Caco-2 (cell line): ENCODE data around the gene TNNT2. TPM values are rescaled to one million over a fixed set of nuclear protein-coding genes. Genes with fewer than 3 reads are reported as not detected.

Experiments
- BruUV-seq: library from RNA; stranded (reverse); fragments of 400-500 nt; replicated peaks from 2 replicates; lab custom pipeline; 2021; lab: Mats Ljungman, UMichigan
- CTCF ChIA-PET: fragments of 300-600 bp; sonication (Branson Sonifier 250); formaldehyde crosslinking; loops from one replicate; lab custom pipeline; 2022; ENCODE audit warnings: antibody characterized with exemption; lab: Charles Lee
- POLR2A ChIA-PET: fragments of 300-600 bp; sonication (Branson Sonifier 250); formaldehyde crosslinking; loops from one replicate; lab custom pipeline; 2022; ENCODE audit warnings: antibody characterized with exemption; lab: Charles Lee
- DNase-seq, 2 experiments: peaks; one replicate each; pipeline versions ENCODE4 v3.0.0 to v3.0.0-alpha.2; 2020 to 2022
- H3K27me3 ChIP-seq: replicated peaks from 2 replicates; pipeline ENCODE4 v1.6.0; 2011; ENCODE audit warnings: low read length; ENCODE audit not compliant: control insufficient read depth, insufficient read depth
- H3K36me3 ChIP-seq: 2 replicates; pipeline ENCODE4 v1.5.1; 2011; ENCODE audit warnings: low read length; ENCODE audit not compliant: control insufficient read depth, insufficient read depth
- H3K4me1 ChIP-seq: fragments of 250-450 bp; sonication (Bioruptor Pico); 2 replicates; pipeline ENCODE4 v1.5.1; 2020; ENCODE audit warnings: mild to moderate bottlenecking
- H3K4me3 ChIP-seq: 2 replicates; pipeline ENCODE4 v1.5.1; 2011; ENCODE audit warnings: low read depth, mild to moderate bottlenecking, control low read depth, low read length
- H3K9me3 ChIP-seq: fragments of 250-450 bp; sonication (Bioruptor Pico); 2 replicates; pipeline ENCODE4 v1.5.1; 2020; ENCODE audit warnings: mild to moderate bottlenecking, moderate library complexity
- H3K27ac Mint-ChIP-seq: one replicate; pipeline ENCODE4 v1.8.0; 2022; ENCODE audit warnings: mixed read lengths; ENCODE audit not compliant: unreplicated experiment
- H3K27me3 Mint-ChIP-seq: one replicate; pipeline ENCODE4 v1.8.0; 2022; ENCODE audit warnings: mixed read lengths; ENCODE audit not compliant: insufficient read depth, unreplicated experiment
- H3K36me3 Mint-ChIP-seq: one replicate; pipeline ENCODE4 v1.8.0; 2022; ENCODE audit warnings: mild to moderate bottlenecking, mixed read lengths; ENCODE audit not compliant: insufficient read depth, unreplicated experiment
- H3K4me1 Mint-ChIP-seq: one replicate; pipeline ENCODE4 v1.8.0; 2022; ENCODE audit warnings: low read depth, mixed read lengths; ENCODE audit not compliant: unreplicated experiment
- H3K4me3 Mint-ChIP-seq: one replicate; pipeline ENCODE4 v1.8.0; 2022; ENCODE audit warnings: mild to moderate bottlenecking, moderate library complexity, mixed read lengths; ENCODE audit not compliant: unreplicated experiment
- H3K9me3 Mint-ChIP-seq: one replicate; pipeline ENCODE4 v1.8.0; 2022; ENCODE audit warnings: mixed read lengths; ENCODE audit not compliant: unreplicated experiment
- intact Hi-C: fragments of 100-400 bp; cut with micrococcal nuclease; formaldehyde crosslinking; loops from one replicate; pipeline ENCODE4 v1.10.0; 2022; ENCODE audit not compliant: unreplicated experiment
- total RNA-seq: library from RNA; stranded (reverse); gene quantifications from 2 replicates; pipeline ENCODE4 v1.2.3, GENCODE V29; 2022
- TF ChIP-seq, protein P1 (sequence below), 2 experiments: fragments of 200-600 bp in 1 of 2; IDR thresholded peaks; 1 replicate in 1 of 2; 2 replicates in 1 of 2; pipeline versions ENCODE4 v1.5.1 to v1.8.0; 2011 to 2022; ENCODE audit warnings: antibody characterized with exemption in 1 of 2, control low read depth in 1 of 2, inconsistent platforms in 1 of 2, low read depth in 1 of 2, low read length in 1 of 2, mild to moderate bottlenecking in 1 of 2, moderate library complexity in 1 of 2; ENCODE audit not compliant: insufficient read depth in 1 of 2, severe bottlenecking in 1 of 2, unreplicated experiment in 1 of 2

TNNT2 gene
- total RNA-seq, 1 experiment from 2014 or later: 7.3 TPM

- Histone ChIP-seq H3K9me3 (no peaks in the 10 kb centered on the region), H3K4me3 (no peak overlapping the region), H3K27me3 (no peaks in the 10 kb centered on the region), H3K4me1 (peaks cover 7% of the 10 kb centered on the region), H3K36me3 (no peaks in the 10 kb centered on the region)
- Mint-ChIP-seq H3K36me3 (no peaks in the 10 kb centered on the region), H3K27me3 (no peaks in the 10 kb centered on the region), H3K4me3 (no peak overlapping the region), H3K9me3 (no peaks in the 10 kb centered on the region), H3K27ac (no peak overlapping the region), H3K4me1 (no peaks in the 10 kb centered on the region)
- TF ChIP-seq, protein P1, sequence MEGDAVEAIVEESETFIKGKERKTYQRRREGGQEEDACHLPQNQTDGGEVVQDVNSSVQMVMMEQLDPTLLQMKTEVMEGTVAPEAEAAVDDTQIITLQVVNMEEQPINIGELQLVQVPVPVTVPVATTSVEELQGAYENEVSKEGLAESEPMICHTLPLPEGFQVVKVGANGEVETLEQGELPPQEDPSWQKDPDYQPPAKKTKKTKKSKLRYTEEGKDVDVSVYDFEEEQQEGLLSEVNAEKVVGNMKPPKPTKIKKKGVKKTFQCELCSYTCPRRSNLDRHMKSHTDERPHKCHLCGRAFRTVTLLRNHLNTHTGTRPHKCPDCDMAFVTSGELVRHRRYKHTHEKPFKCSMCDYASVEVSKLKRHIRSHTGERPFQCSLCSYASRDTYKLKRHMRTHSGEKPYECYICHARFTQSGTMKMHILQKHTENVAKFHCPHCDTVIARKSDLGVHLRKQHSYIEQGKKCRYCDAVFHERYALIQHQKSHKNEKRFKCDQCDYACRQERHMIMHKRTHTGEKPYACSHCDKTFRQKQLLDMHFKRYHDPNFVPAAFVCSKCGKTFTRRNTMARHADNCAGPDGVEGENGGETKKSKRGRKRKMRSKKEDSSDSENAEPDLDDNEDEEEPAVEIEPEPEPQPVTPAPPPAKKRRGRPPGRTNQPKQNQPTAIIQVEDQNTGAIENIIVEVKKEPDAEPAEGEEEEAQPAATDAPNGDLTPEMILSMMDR (IDR thresholded peaks at IDR 0.05; ENCODE audit: insufficient read depth in 1 of 2, low read depth in 1 of 2, low read length in 1 of 2, severe bottlenecking in 1 of 2, unreplicated experiment in 1 of 2): no peak
- ChIA-PET CTCF (no interaction called here), POLR2A (no interaction called here)
- BruUV-seq: no TSS peak
- intact Hi-C loops: no loop called here
- DNase-seq: no peak
Observed at GRCh38 chr1:201423655-201424054, 46.2 kb upstream of the TNNT2 start.

GRCh38 chr1:201422436-201423030 is 45.1 kb upstream of the TNNT2 start:
- H3K36me3 Mint-ChIP-seq: no peaks in the 10 kb centered on the region
- Histone ChIP-seq H3K4me3 (no peak overlapping the region), H3K9me3 (no peaks in the 10 kb centered on the region), H3K4me1 (peaks cover 7% of the 10 kb centered on the region), H3K36me3 (no peaks in the 10 kb centered on the region), H3K27me3 (no peaks in the 10 kb centered on the region)
- no peaks in the 10 kb centered on the region for H3K9me3 Mint-ChIP-seq
- TF ChIP-seq, protein P1 (IDR thresholded peaks at IDR 0.05; ENCODE audit: insufficient read depth in 1 of 2, low read depth in 1 of 2, low read length in 1 of 2, severe bottlenecking in 1 of 2, unreplicated experiment in 1 of 2): no peak
- no TSS peak for BruUV-seq
- H3K27me3 Mint-ChIP-seq: no peaks in the 10 kb centered on the region
- intact Hi-C loops: no loop called here
- ChIA-PET POLR2A (no interaction called here), CTCF (no interaction called here)
- no peak overlapping the region for H3K27ac Mint-ChIP-seq
- no peak overlapping the region for H3K4me3 Mint-ChIP-seq
- H3K4me1 Mint-ChIP-seq: no peaks in the 10 kb centered on the region
- no peak for DNase-seq

GRCh38 chr1:201422026-201422425 is 44.5 kb upstream of the TNNT2 start:
- TF ChIP-seq, protein P1 (IDR thresholded peaks at IDR 0.05; ENCODE audit: insufficient read depth in 1 of 2, low read depth in 1 of 2, low read length in 1 of 2, severe bottlenecking in 1 of 2, unreplicated experiment in 1 of 2): no peak
- Histone ChIP-seq H3K36me3 (no peaks in the 10 kb centered on the region), H3K9me3 (no peaks in the 10 kb centered on the region), H3K4me1 (peaks cover 7% of the 10 kb centered on the region), H3K4me3 (no peak overlapping the region), H3K27me3 (no peaks in the 10 kb centered on the region)
- no peaks in the 10 kb centered on the region for H3K36me3 Mint-ChIP-seq
- ChIA-PET CTCF (no interaction called here), POLR2A (no interaction called here)
- no peaks in the 10 kb centered on the region for H3K4me1 Mint-ChIP-seq
- H3K4me3 Mint-ChIP-seq: no peak overlapping the region
- no peaks in the 10 kb centered on the region for H3K27me3 Mint-ChIP-seq
- DNase-seq: no peak
- intact Hi-C loops: no loop called here
- no peaks in the 10 kb centered on the region for H3K9me3 Mint-ChIP-seq
- no TSS peak for BruUV-seq
- H3K27ac Mint-ChIP-seq: no peak overlapping the region
